Gastrocnemius medialis (tissue), 4 donors: ENCODE measurements around the gene TUBA3E.
"Not testable (repeated sequence)": the region's sequence is repeated elsewhere in the genome, so short reads cannot be mapped to it uniquely, and the experiment has no call there.

Experiments
- POLR2A ChIP-seq, 2 donors: fragments of 450-650 bp; IDR thresholded peaks; one replicate each; pipeline ENCODE4 v1.6.1; 2017; ENCODE audit warnings: antibody characterized with exemption in 2 of 2, mild to moderate bottlenecking in 2 of 2, moderate library complexity in 2 of 2
- TF ChIP-seq, protein P1 (sequence below), 5 experiments: fragments of 450-650 bp in 3 of 5; fragments of 200-600 bp in 2 of 5; sonication (generic) in 2 of 5; IDR thresholded peaks in 4 of 5; conservative IDR thresholded peaks in 1 of 5; 1 replicate in 4 of 5; 2 replicates in 1 of 5; pipeline ENCODE4 v1.5.1; 2016 to 2019; ENCODE audit warnings: antibody characterized with exemption in 5 of 5, mild to moderate bottlenecking in 3 of 5, moderate library complexity in 3 of 5

GRCh38 chr2:130222523-130222922, 24.3 kb upstream of the TUBA3E start:
- not testable (repeated sequence) for TF ChIP-seq POLR2A (IDR thresholded peaks at IDR 0.05)
- TF ChIP-seq, protein P1, sequence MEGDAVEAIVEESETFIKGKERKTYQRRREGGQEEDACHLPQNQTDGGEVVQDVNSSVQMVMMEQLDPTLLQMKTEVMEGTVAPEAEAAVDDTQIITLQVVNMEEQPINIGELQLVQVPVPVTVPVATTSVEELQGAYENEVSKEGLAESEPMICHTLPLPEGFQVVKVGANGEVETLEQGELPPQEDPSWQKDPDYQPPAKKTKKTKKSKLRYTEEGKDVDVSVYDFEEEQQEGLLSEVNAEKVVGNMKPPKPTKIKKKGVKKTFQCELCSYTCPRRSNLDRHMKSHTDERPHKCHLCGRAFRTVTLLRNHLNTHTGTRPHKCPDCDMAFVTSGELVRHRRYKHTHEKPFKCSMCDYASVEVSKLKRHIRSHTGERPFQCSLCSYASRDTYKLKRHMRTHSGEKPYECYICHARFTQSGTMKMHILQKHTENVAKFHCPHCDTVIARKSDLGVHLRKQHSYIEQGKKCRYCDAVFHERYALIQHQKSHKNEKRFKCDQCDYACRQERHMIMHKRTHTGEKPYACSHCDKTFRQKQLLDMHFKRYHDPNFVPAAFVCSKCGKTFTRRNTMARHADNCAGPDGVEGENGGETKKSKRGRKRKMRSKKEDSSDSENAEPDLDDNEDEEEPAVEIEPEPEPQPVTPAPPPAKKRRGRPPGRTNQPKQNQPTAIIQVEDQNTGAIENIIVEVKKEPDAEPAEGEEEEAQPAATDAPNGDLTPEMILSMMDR (IDR thresholded peaks at IDR 0.05 in 4 of 5, conservative IDR thresholded peaks at IDR 0.05 in 1 of 5), result not testable (repeated sequence)
